A673 (cell line): Measurements from ENCODE around the gene VSIG2.

Experiments
- EZH2 ChIP-seq: fragments of 200-600 bp; sonication (generic); IDR thresholded peaks from 2 replicates; pipeline ENCODE4 v1.6.1; 2017; ENCODE audit warnings: borderline replicate concordance, low read depth, mild to moderate bottlenecking, mixed read lengths, antibody characterized with exemption, low read length; ENCODE audit not compliant: poor library complexity, severe bottlenecking
- TF ChIP-seq, protein P1 (sequence below): fragments of 300-800, 200-600 bp; sonication (generic); conservative IDR thresholded peaks from 2 replicates; pipeline ENCODE4 v1.5.1; 2017; ENCODE audit warnings: low read depth, mild to moderate bottlenecking, antibody characterized with exemption, low read length, moderate library complexity, mixed read lengths

DNA sequence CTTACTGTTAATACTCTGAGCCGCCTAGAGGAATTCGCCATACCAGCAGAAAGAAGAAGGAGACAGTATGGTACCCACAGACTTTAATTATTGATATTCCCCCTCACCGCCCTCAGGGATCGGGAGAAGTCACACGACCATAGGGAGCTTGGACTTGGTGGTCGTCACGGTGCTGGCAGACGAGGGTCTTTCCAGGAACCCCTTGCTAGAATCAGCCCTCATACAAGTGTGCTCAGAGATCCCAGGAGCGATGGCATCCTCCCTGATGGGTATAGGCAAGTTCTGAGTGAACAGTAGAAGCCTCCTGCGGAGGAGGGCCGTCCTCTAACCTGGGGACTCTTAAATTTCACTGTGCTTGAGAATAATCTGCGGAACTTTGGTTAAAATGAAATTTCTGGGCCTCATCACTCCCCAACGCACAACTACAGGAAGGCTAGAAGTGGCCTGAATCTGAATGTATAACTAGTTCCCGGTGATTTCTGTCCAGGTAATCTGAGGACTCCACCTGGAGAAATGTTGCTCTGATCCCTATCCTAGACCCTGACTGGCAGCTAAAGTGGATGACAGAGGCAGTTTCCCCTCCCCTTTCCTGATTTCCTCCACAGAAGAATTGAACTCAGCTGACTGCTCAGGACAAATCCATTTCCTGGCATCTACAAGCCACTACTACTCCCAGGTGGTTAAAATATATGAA, 4.5 kb downstream of the VSIG2 start:
- TF ChIP-seq EZH2: no peak
- TF ChIP-seq, protein P1, sequence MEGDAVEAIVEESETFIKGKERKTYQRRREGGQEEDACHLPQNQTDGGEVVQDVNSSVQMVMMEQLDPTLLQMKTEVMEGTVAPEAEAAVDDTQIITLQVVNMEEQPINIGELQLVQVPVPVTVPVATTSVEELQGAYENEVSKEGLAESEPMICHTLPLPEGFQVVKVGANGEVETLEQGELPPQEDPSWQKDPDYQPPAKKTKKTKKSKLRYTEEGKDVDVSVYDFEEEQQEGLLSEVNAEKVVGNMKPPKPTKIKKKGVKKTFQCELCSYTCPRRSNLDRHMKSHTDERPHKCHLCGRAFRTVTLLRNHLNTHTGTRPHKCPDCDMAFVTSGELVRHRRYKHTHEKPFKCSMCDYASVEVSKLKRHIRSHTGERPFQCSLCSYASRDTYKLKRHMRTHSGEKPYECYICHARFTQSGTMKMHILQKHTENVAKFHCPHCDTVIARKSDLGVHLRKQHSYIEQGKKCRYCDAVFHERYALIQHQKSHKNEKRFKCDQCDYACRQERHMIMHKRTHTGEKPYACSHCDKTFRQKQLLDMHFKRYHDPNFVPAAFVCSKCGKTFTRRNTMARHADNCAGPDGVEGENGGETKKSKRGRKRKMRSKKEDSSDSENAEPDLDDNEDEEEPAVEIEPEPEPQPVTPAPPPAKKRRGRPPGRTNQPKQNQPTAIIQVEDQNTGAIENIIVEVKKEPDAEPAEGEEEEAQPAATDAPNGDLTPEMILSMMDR: no peak
